Osteocyte (in vitro differentiated cells): ENCODE measurements around the gene MRPL18. TPM values are rescaled to one million over a fixed set of nuclear protein-coding genes. Genes with fewer than 3 reads are reported as not detected.

Source experiments
- DNase-seq: peaks from one replicate; pipeline ENCODE4 v3.0.0; 2021; ENCODE audit warnings: mixed read lengths; ENCODE audit not compliant: unreplicated experiment; ENCODE audit errors: extremely low spot score
- H3K27ac Mint-ChIP-seq: one replicate; pipeline ENCODE4 v1.8.0; 2021; ENCODE audit warnings: mild to moderate bottlenecking, mixed read lengths; ENCODE audit not compliant: unreplicated experiment
- H3K27me3 Mint-ChIP-seq: one replicate; pipeline ENCODE4 v1.8.0; 2021; ENCODE audit warnings: mixed read lengths; ENCODE audit not compliant: unreplicated experiment
- H3K36me3 Mint-ChIP-seq: one replicate; pipeline ENCODE4 v1.8.0; 2021; ENCODE audit warnings: mixed read lengths; ENCODE audit not compliant: unreplicated experiment
- H3K4me1 Mint-ChIP-seq: one replicate; pipeline ENCODE4 v1.8.0; 2021; ENCODE audit warnings: mixed read lengths; ENCODE audit not compliant: unreplicated experiment
- H3K4me3 Mint-ChIP-seq: one replicate; pipeline ENCODE4 v1.8.0; 2021; ENCODE audit warnings: mild to moderate bottlenecking, moderate library complexity, mixed read lengths; ENCODE audit not compliant: unreplicated experiment
- H3K9me3 Mint-ChIP-seq: one replicate; pipeline ENCODE4 v1.8.0; 2021; ENCODE audit warnings: mixed read lengths; ENCODE audit not compliant: unreplicated experiment
- CTCF ChIP-seq: fragments of 200-600 bp; sonication (generic); IDR thresholded peaks from 2 replicates; pipeline ENCODE4 v1.5.0; 2021; ENCODE audit warnings: antibody characterized with exemption, mild to moderate bottlenecking, moderate library complexity
- total RNA-seq: library from RNA; stranded (reverse); gene quantifications from 2 replicates; pipeline ENCODE4 v1.2.1, GENCODE V29; 2021

The MRPL18 gene
- total RNA-seq, 1 donor from 2014 or later: 47.3 TPM

GRCh38 chr6:159751448-159751847 is 38.8 kb upstream of the MRPL18 start:
- no peak for TF ChIP-seq CTCF
- Mint-ChIP-seq H3K27me3 (no peaks in the 10 kb centered on the region), H3K27ac (no peak overlapping the region), H3K4me1 (no peaks in the 10 kb centered on the region), H3K4me3 (no peak overlapping the region), H3K9me3 (no peaks in the 10 kb centered on the region), H3K36me3 (peaks cover 56% of the 10 kb centered on the region)
- no peak for DNase-seq

GRCh38 chr6:159753081-159753872 is 37.0 kb upstream of the MRPL18 start:
- H3K27ac Mint-ChIP-seq: no peak overlapping the region
- H3K36me3 Mint-ChIP-seq: peaks cover 57% of the 10 kb centered on the region

GRCh38 chr6:159754401-159754800 is 35.9 kb upstream of the MRPL18 start:
- no peak for TF ChIP-seq CTCF
- H3K27me3 Mint-ChIP-seq: no peaks in the 10 kb centered on the region
- no peaks in the 10 kb centered on the region for H3K9me3 Mint-ChIP-seq
- no peak for DNase-seq
- no peaks in the 10 kb centered on the region for H3K4me1 Mint-ChIP-seq
- no peak overlapping the region for H3K27ac Mint-ChIP-seq
- no peak overlapping the region for H3K4me3 Mint-ChIP-seq
- H3K36me3 Mint-ChIP-seq: peaks cover 54% of the 10 kb centered on the region

More at GRCh38 chr6:159753081-159753872, 37.0 kb upstream of the MRPL18 start:
- Mint-ChIP-seq H3K4me3 (no peak overlapping the region), H3K27me3 (no peaks in the 10 kb centered on the region), H3K9me3 (no peaks in the 10 kb centered on the region), H3K4me1 (no peaks in the 10 kb centered on the region)
- no peak for TF ChIP-seq CTCF
- DNase-seq: no peak

GRCh38 chr6:159754959-159755914 is 35.0 kb upstream of the MRPL18 start:
- no peak for TF ChIP-seq CTCF
- H3K27me3 Mint-ChIP-seq: no peaks in the 10 kb centered on the region

GRCh38 chr6:159756508-159756907 is 33.8 kb upstream of the MRPL18 start:
- peaks cover 19% of the 10 kb centered on the region for H3K4me1 Mint-ChIP-seq

More at GRCh38 chr6:159754959-159755914, 35.0 kb upstream of the MRPL18 start:
- H3K27ac Mint-ChIP-seq: no peak overlapping the region
- H3K4me3 Mint-ChIP-seq: no peak overlapping the region
- DNase-seq: no peak
- no peaks in the 10 kb centered on the region for H3K9me3 Mint-ChIP-seq
- peaks cover 50% of the 10 kb centered on the region for H3K36me3 Mint-ChIP-seq
- peaks cover 6% of the 10 kb centered on the region for H3K4me1 Mint-ChIP-seq

More at GRCh38 chr6:159756508-159756907, 33.8 kb upstream of the MRPL18 start:
- DNase-seq: no peak
- TF ChIP-seq CTCF: no peak
- Mint-ChIP-seq H3K36me3 (peaks cover 46% of the 10 kb centered on the region), H3K4me3 (no peak overlapping the region), H3K27ac (no peak overlapping the region), H3K27me3 (no peaks in the 10 kb centered on the region), H3K9me3 (no peaks in the 10 kb centered on the region)
